ENCODE measurements around the gene PCBP3. TPM values are rescaled to one million over a fixed set of nuclear protein-coding genes. Genes with fewer than 3 reads are reported as not detected.

The PCBP3 gene
- polyA plus RNA-seq, 1 donor from 2014 or later: 1.7 TPM

DNA sequence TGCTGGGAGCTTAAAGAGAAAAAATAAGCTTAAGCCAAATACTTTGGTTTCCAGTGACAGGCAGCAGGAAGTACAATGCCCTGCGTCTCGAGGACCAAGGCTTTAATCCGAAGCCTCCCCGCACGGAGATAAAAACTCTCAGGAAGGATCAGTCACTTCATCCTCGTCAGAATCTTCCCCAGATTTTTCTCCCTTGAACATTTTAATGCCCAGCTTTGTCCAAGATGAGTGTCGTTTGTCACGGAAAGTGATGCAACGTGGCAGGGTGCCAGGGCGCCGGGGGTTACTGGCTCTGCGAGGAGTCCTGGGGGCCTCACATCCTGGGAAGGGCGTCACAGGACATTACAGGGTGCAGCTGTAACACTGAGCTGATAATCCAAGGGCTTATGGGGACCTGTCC, 25.2 kb upstream of the PCBP3 start (continued):
- TF ChIP-seq, protein P1, sequence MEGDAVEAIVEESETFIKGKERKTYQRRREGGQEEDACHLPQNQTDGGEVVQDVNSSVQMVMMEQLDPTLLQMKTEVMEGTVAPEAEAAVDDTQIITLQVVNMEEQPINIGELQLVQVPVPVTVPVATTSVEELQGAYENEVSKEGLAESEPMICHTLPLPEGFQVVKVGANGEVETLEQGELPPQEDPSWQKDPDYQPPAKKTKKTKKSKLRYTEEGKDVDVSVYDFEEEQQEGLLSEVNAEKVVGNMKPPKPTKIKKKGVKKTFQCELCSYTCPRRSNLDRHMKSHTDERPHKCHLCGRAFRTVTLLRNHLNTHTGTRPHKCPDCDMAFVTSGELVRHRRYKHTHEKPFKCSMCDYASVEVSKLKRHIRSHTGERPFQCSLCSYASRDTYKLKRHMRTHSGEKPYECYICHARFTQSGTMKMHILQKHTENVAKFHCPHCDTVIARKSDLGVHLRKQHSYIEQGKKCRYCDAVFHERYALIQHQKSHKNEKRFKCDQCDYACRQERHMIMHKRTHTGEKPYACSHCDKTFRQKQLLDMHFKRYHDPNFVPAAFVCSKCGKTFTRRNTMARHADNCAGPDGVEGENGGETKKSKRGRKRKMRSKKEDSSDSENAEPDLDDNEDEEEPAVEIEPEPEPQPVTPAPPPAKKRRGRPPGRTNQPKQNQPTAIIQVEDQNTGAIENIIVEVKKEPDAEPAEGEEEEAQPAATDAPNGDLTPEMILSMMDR (IDR thresholded peaks at IDR 0.05; ENCODE audit: poor library complexity, severe bottlenecking): no peak

DNA sequence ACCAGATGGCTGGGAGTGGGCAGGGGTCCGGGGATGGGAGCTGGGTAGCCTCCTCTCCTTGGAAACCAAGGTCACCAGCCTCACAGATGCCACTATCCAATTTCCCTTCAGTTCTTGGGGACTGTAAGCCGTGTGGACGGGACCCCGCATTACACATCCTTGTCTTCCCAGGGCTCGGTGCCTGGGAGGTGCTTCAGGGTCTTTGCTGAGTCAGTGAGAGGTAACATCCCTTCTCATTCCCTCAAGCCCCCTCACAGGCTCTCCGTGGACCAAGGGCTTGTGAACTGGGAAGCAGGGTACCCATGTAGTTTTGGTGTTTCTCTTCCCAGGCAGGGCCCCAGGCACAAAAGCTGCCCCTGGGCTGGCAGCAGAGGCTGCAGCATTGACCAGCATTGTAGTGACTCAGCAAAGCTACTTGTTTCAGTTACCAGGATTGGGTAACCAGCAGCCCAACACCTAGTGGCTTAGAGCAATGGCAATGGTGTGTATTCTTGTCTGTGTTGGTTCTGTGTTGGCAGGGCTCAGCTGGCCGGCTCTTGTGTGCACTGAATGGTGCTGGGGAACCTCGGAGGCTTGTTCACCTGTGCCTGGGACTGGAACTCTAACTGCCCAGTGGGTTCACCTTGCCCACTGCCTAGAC, 24.6 kb upstream of the PCBP3 start:
- H3K79me2 ChIP-seq (replicated peaks; ENCODE audit: insufficient read depth, low read length): no peaks in the 10 kb centered on the region
- H3K9ac ChIP-seq (ENCODE audit: low read length): no peak overlapping the region
- no peak overlapping the region for H3K4me2 ChIP-seq (ENCODE audit: low read length)
- no peak overlapping the region for H3K4me3 ChIP-seq (ENCODE audit: low read length)
- TF ChIP-seq EP300 (conservative IDR thresholded peaks at IDR 0.05; ENCODE audit: poor library complexity, severe bottlenecking) (no peak), MXI1 (conservative IDR thresholded peaks at IDR 0.05; ENCODE audit: poor library complexity, severe bottlenecking) (no peak), EZH2 (IDR thresholded peaks at IDR 0.05; ENCODE audit: borderline replicate concordance, insufficient read depth, low read length, poor library complexity, severe bottlenecking) (no peak), RAD21 (conservative IDR thresholded peaks at IDR 0.05) (no peak), TAF1 (IDR thresholded peaks at IDR 0.05; ENCODE audit: low read depth) (no peak), POLR2AphosphoS5 (IDR thresholded peaks at IDR 0.05) (no peak), SMC3 (conservative IDR thresholded peaks at IDR 0.05; ENCODE audit: poor library complexity) (no peak)
- TF ChIP-seq, protein P2, sequence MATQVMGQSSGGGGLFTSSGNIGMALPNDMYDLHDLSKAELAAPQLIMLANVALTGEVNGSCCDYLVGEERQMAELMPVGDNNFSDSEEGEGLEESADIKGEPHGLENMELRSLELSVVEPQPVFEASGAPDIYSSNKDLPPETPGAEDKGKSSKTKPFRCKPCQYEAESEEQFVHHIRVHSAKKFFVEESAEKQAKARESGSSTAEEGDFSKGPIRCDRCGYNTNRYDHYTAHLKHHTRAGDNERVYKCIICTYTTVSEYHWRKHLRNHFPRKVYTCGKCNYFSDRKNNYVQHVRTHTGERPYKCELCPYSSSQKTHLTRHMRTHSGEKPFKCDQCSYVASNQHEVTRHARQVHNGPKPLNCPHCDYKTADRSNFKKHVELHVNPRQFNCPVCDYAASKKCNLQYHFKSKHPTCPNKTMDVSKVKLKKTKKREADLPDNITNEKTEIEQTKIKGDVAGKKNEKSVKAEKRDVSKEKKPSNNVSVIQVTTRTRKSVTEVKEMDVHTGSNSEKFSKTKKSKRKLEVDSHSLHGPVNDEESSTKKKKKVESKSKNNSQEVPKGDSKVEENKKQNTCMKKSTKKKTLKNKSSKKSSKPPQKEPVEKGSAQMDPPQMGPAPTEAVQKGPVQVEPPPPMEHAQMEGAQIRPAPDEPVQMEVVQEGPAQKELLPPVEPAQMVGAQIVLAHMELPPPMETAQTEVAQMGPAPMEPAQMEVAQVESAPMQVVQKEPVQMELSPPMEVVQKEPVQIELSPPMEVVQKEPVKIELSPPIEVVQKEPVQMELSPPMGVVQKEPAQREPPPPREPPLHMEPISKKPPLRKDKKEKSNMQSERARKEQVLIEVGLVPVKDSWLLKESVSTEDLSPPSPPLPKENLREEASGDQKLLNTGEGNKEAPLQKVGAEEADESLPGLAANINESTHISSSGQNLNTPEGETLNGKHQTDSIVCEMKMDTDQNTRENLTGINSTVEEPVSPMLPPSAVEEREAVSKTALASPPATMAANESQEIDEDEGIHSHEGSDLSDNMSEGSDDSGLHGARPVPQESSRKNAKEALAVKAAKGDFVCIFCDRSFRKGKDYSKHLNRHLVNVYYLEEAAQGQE (IDR thresholded peaks at IDR 0.05; ENCODE audit: borderline replicate concordance): no peak
- TF ChIP-seq, protein P1 (IDR thresholded peaks at IDR 0.05; ENCODE audit: poor library complexity, severe bottlenecking): no peak
- H3K9me2 ChIP-seq (ENCODE audit: insufficient read depth, low read length): no peaks in the 10 kb centered on the region
- no peaks in the 10 kb centered on the region for H3F3A ChIP-seq (ENCODE audit: insufficient read depth, low read length, poor library complexity, severe bottlenecking)
- no peak overlapping the region for H3K27ac ChIP-seq (ENCODE audit: low read length)
- H3K9me3 ChIP-seq (ENCODE audit: low read length): no peaks in the 10 kb centered on the region
- H2AFZ ChIP-seq (ENCODE audit: low read depth, low read length): no peak overlapping the region
- no peaks in the 10 kb centered on the region for H3K36me3 ChIP-seq (ENCODE audit: insufficient read depth, low read length)
- H4K20me1 ChIP-seq (ENCODE audit: insufficient read depth): no peaks in the 10 kb centered on the region
- H3K27me3 ChIP-seq (ENCODE audit: insufficient read depth, low read depth, low read length): no peaks in the 10 kb centered on the region

All from neural cell (in vitro differentiated cells).